Mucosa of descending colon (tissue), 3 donors: ENCODE data around the gene CLTC. TPM values are rescaled to one million over a fixed set of nuclear protein-coding genes. Genes with fewer than 3 reads are reported as not detected.

Experiments
- ATAC-seq: fragments of 200-7000 bp; cut with Tn5 transposase; one replicate; pipeline ENCODE4 v1.9.1; 2020; ENCODE audit warnings: mild to moderate bottlenecking, moderate library complexity
- DNase-seq, 3 donors: peaks; one replicate each; pipeline ENCODE4 v3.0.0-alpha.2; 2020
- H3K36me3 ChIP-seq: fragments of 200-600 bp; one replicate; pipeline ENCODE4 v1.8.0; 2021; ENCODE audit warnings: low read depth, mild to moderate bottlenecking
- H3K4me1 ChIP-seq: fragments of 200-600 bp; one replicate; pipeline ENCODE4 v1.8.0; 2021; ENCODE audit warnings: low read depth, mild to moderate bottlenecking
- H3K4me3 ChIP-seq: fragments of 200-600 bp; one replicate; pipeline ENCODE4 v1.8.0; 2021; ENCODE audit warnings: mild to moderate bottlenecking
- H3K9me3 ChIP-seq: fragments of 200-600 bp; one replicate; pipeline ENCODE4 v1.8.0; 2021; ENCODE audit warnings: mild to moderate bottlenecking
- CTCF ChIP-seq: fragments of 200-600 bp; IDR thresholded peaks from one replicate; pipeline ENCODE4 v1.8.0; 2022; ENCODE audit warnings: antibody characterized with exemption, mild to moderate bottlenecking
- intact Hi-C, 2 donors: fragments of 100-400 bp; cut with DNase I in 1 of 2; cut with micrococcal nuclease in 1 of 2; formaldehyde crosslinking; loops; one replicate each; pipeline versions ENCODE4 v1.11.0 to v1.11.1; 2022; cut with DNase I, micrococcal nuclease
- total RNA-seq, 3 donors: library from RNA; stranded (reverse); fragmentation: NEBNext Ultra II Directional in 2 of 3; extraction: Animal tissue kit (Norgen Biotek cat#: 25700) in 2 of 3; gene quantifications; one replicate each; pipeline versions ENCODE4 v1.2.1 to v1.2.4, GENCODE V29; 2021 to 2023
- donor health status: DM: no; HTN: no; CAD: no; lungs with moderate emphysema.
- donor health status: DM: no; HTN: no; CAD: no.
- donor health status: DM: no; HTN: yes; CAD: no.

CLTC gene
- total RNA-seq, 3 donors from 2014 or later = 264 to 306 (median 286) TPM

GRCh38 chr17:59634632-59635541 is 15.2 kb downstream of the CLTC start:
- Histone ChIP-seq H3K36me3 (no peaks in the 10 kb centered on the region), H3K4me1 (peaks cover 9% of the 10 kb centered on the region), H3K4me3 (no peak overlapping the region), H3K9me3 (no peaks in the 10 kb centered on the region)
- ATAC-seq = no peak
- no peak for TF ChIP-seq CTCF
- intact Hi-C loops = no loop called here
- DNase-seq = no peak

- DNase-seq = no peak
- intact Hi-C loops = no loop called here
- no peak for TF ChIP-seq CTCF
- ATAC-seq = no peak
- H3K9me3 ChIP-seq = no peaks in the 10 kb centered on the region
- H3K36me3 ChIP-seq = no peaks in the 10 kb centered on the region
- peaks cover 23% of the 10 kb centered on the region for H3K4me1 ChIP-seq
- no peak overlapping the region for H3K4me3 ChIP-seq
Observed at GRCh38 chr17:59637611-59638310, 18.1 kb downstream of the CLTC start.

GRCh38 chr17:59638553-59638952 is 18.9 kb downstream of the CLTC start:
- TF ChIP-seq CTCF = no peak
- ATAC-seq = peak; percentile 14
- intact Hi-C loops = no loop called here
- H3K4me3 ChIP-seq = no peak overlapping the region
- no peaks in the 10 kb centered on the region for H3K36me3 ChIP-seq
- H3K4me1 ChIP-seq = peaks cover 26% of the 10 kb centered on the region
- no peaks in the 10 kb centered on the region for H3K9me3 ChIP-seq
- no peak for DNase-seq

- H3K4me1 ChIP-seq = peaks cover 29% of the 10 kb centered on the region
- ATAC-seq (peak; percentile 77), DNase-seq (no peak)
- peaks cover 1% of the 10 kb centered on the region for H3K36me3 ChIP-seq
- H3K9me3 ChIP-seq = no peaks in the 10 kb centered on the region
- no peak for TF ChIP-seq CTCF
- H3K4me3 ChIP-seq = no peak overlapping the region
- intact Hi-C loops = no loop called here
Observed at GRCh38 chr17:59641799-59642484, 22.2 kb downstream of the CLTC start.

- intact Hi-C loops = no loop called here
- Histone ChIP-seq H3K9me3 (no peaks in the 10 kb centered on the region), H3K4me3 (no peak overlapping the region), H3K4me1 (peaks cover 29% of the 10 kb centered on the region), H3K36me3 (peaks cover 7% of the 10 kb centered on the region)
- DNase-seq (no peak), ATAC-seq (no peak)
- no peak for TF ChIP-seq CTCF
Observed at GRCh38 chr17:59642565-59642964, 22.9 kb downstream of the CLTC start.
